Testis (tissue), 2 donors: ENCODE measurements around the gene TLK2.
"Not testable (repeated sequence)": the region's sequence is repeated elsewhere in the genome, so short reads cannot be mapped to it uniquely, and the experiment has no call there.

ENCODE experiments used
- POLR2A ChIP-seq: fragments of 450-650 bp; IDR thresholded peaks from one replicate; pipeline ENCODE4 v1.6.1; 2017; ENCODE audit warnings: antibody characterized with exemption, mild to moderate bottlenecking, moderate library complexity
- TF ChIP-seq, protein P1 (sequence below), 3 experiments: fragments of 450-650 bp in 2 of 3; fragments of 200-600 bp in 1 of 3; sonication (generic) in 1 of 3; IDR thresholded peaks; one replicate each; pipeline ENCODE4 v1.5.1; 2016 to 2019; ENCODE audit warnings: antibody characterized with exemption in 3 of 3, mild to moderate bottlenecking in 2 of 3, moderate library complexity in 1 of 3

DNA sequence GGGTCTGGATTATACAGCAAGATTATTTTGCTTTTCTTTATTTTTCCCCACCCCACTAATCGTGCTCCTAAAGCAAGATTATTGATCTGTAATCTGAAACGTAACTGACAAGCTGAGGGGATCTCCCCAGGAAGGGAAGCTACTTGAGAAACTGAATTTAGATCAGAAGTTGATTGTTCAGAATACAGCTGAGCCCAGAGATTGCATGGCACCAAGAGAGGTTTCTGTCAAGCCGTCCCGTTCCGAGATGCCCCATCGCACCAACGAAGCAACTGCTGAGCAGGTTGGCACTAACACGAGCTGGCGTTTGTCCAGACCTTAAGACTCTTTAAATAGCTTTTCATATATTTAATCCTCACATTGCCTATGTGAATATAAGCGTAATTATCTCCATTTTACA is 20.1 kb upstream of the TLK2 start:
- TF ChIP-seq, protein P1, sequence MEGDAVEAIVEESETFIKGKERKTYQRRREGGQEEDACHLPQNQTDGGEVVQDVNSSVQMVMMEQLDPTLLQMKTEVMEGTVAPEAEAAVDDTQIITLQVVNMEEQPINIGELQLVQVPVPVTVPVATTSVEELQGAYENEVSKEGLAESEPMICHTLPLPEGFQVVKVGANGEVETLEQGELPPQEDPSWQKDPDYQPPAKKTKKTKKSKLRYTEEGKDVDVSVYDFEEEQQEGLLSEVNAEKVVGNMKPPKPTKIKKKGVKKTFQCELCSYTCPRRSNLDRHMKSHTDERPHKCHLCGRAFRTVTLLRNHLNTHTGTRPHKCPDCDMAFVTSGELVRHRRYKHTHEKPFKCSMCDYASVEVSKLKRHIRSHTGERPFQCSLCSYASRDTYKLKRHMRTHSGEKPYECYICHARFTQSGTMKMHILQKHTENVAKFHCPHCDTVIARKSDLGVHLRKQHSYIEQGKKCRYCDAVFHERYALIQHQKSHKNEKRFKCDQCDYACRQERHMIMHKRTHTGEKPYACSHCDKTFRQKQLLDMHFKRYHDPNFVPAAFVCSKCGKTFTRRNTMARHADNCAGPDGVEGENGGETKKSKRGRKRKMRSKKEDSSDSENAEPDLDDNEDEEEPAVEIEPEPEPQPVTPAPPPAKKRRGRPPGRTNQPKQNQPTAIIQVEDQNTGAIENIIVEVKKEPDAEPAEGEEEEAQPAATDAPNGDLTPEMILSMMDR (IDR thresholded peaks at IDR 0.05): not testable (repeated sequence)
- TF ChIP-seq POLR2A: not testable (repeated sequence)
